Chondrocyte (in vitro differentiated cells): ENCODE measurements around the gene KDM1B. TPM values are rescaled to one million over a fixed set of nuclear protein-coding genes. Genes with fewer than 3 reads are reported as not detected.
"Not testable (repeated sequence)": the region's sequence is repeated elsewhere in the genome, so short reads cannot be mapped to it uniquely, and the experiment has no call there.

Source experiments
- DNase-seq: peaks from one replicate; pipeline ENCODE4 v3.0.0; 2021; ENCODE audit warnings: mixed read lengths, low spot score
- H3K27ac Mint-ChIP-seq: one replicate; pipeline ENCODE4 v1.8.0; 2021; ENCODE audit warnings: mild to moderate bottlenecking, moderate library complexity, mixed read lengths; ENCODE audit not compliant: unreplicated experiment
- H3K27me3 Mint-ChIP-seq: 2 replicates; pipeline ENCODE4 v1.8.0; 2021; ENCODE audit warnings: low read depth, mixed read lengths
- H3K36me3 Mint-ChIP-seq: 2 replicates; pipeline ENCODE4 v1.8.0; 2021; ENCODE audit warnings: low read depth, mixed read lengths
- H3K4me1 Mint-ChIP-seq: 2 replicates; pipeline ENCODE4 v1.8.0; 2021; ENCODE audit warnings: low read depth, mild to moderate bottlenecking, mixed read lengths
- H3K4me3 Mint-ChIP-seq: one replicate; pipeline ENCODE4 v1.8.0; 2021; ENCODE audit warnings: mild to moderate bottlenecking, moderate library complexity, mixed read lengths; ENCODE audit not compliant: unreplicated experiment
- H3K9me3 Mint-ChIP-seq: 2 replicates; pipeline ENCODE4 v1.8.0; 2021; ENCODE audit warnings: low read depth, mixed read lengths
- CTCF ChIP-seq: fragments of 200-600 bp; sonication (generic); IDR thresholded peaks from 2 replicates; pipeline ENCODE4 v1.5.0; 2021; ENCODE audit warnings: antibody characterized with exemption, mild to moderate bottlenecking, moderate library complexity
- total RNA-seq: library from RNA; stranded (reverse); gene quantifications from 3 replicates; pipeline ENCODE4 v1.2.1, GENCODE V29; 2021

KDM1B gene
- total RNA-seq, 1 donor from 2014 or later: 12.7 TPM

- H3K36me3 Mint-ChIP-seq: peaks cover 31% of the 10 kb centered on the region
Observed at GRCh38 chr6:18171871-18172270, 16.6 kb downstream of the KDM1B start.

GRCh38 chr6:18176198-18176597 lies 21.0 kb downstream of the KDM1B start:
- Mint-ChIP-seq H3K36me3 (peaks cover 24% of the 10 kb centered on the region), H3K9me3 (peaks cover 14% of the 10 kb centered on the region)
- H3K27ac Mint-ChIP-seq, H3K4me3 Mint-ChIP-seq, H3K4me1 Mint-ChIP-seq, DNase-seq, H3K27me3 Mint-ChIP-seq: not testable (repeated sequence)

More at GRCh38 chr6:18171871-18172270, 16.6 kb downstream of the KDM1B start:
- Mint-ChIP-seq H3K4me1 (no peaks in the 10 kb centered on the region), H3K27ac (no peak overlapping the region), H3K4me3 (no peak overlapping the region), H3K27me3 (no peaks in the 10 kb centered on the region), H3K9me3 (peaks cover 14% of the 10 kb centered on the region)
- DNase-seq: no peak
- TF ChIP-seq CTCF: no peak

GRCh38 chr6:18177286-18177965 lies 22.2 kb downstream of the KDM1B start:
- Mint-ChIP-seq H3K4me3 (no peak overlapping the region), H3K27me3 (no peaks in the 10 kb centered on the region), H3K36me3 (peaks cover 23% of the 10 kb centered on the region), H3K4me1 (peaks cover 4% of the 10 kb centered on the region), H3K27ac (no peak overlapping the region), H3K9me3 (peaks cover 14% of the 10 kb centered on the region)
- no peak for TF ChIP-seq CTCF
- no peak for DNase-seq

- TF ChIP-seq CTCF: no peak
- no peak overlapping the region for H3K27ac Mint-ChIP-seq
- peaks cover 21% of the 10 kb centered on the region for H3K36me3 Mint-ChIP-seq
- H3K4me3 Mint-ChIP-seq: no peak overlapping the region
- no peaks in the 10 kb centered on the region for H3K27me3 Mint-ChIP-seq
- H3K9me3 Mint-ChIP-seq: peaks cover 14% of the 10 kb centered on the region
- DNase-seq: no peak
- peaks cover 10% of the 10 kb centered on the region for H3K4me1 Mint-ChIP-seq
Observed at GRCh38 chr6:18178960-18179615, 23.9 kb downstream of the KDM1B start.

- peaks cover 20% of the 10 kb centered on the region for H3K36me3 Mint-ChIP-seq
- H3K9me3 Mint-ChIP-seq: peaks cover 14% of the 10 kb centered on the region
- no peak for DNase-seq
- H3K4me3 Mint-ChIP-seq: no peak overlapping the region
- no peak for TF ChIP-seq CTCF
- H3K4me1 Mint-ChIP-seq: peaks cover 10% of the 10 kb centered on the region
- no peak overlapping the region for H3K27ac Mint-ChIP-seq
- no peaks in the 10 kb centered on the region for H3K27me3 Mint-ChIP-seq
Observed at GRCh38 chr6:18179770-18180356, 24.6 kb downstream of the KDM1B start.
